Activated naive CD8-positive, alpha-beta T cell treated with anti-CD3 and anti-CD28 coated beads, Interleukin-2, amount 50 U/mL, for 24 hours (primary cell): ENCODE measurements around the gene MST1.

ENCODE experiments used
- ATAC-seq: fragments of 150-1000 bp; cut with Tn5 transposase; one replicate; pipeline ENCODE4 v1.10.0; 2021
- DNase-seq: peaks from one replicate; pipeline ENCODE4 v3.0.0; 2021
- H3K27ac Mint-ChIP-seq: one replicate; pipeline ENCODE4 v1.8.0; 2021; ENCODE audit warnings: mild to moderate bottlenecking, mixed read lengths
- H3K27me3 Mint-ChIP-seq: one replicate; pipeline ENCODE4 v1.8.0; 2021; ENCODE audit warnings: mixed read lengths
- H3K36me3 Mint-ChIP-seq: one replicate; pipeline ENCODE4 v1.8.0; 2021; ENCODE audit warnings: low read depth, mixed read lengths
- H3K4me1 Mint-ChIP-seq: one replicate; pipeline ENCODE4 v1.8.0; 2021; ENCODE audit warnings: mixed read lengths
- H3K4me3 Mint-ChIP-seq: one replicate; pipeline ENCODE4 v1.8.0; 2021; ENCODE audit warnings: mild to moderate bottlenecking, moderate library complexity, mixed read lengths
- H3K9me3 Mint-ChIP-seq: one replicate; pipeline ENCODE4 v1.8.0; 2021; ENCODE audit warnings: mixed read lengths

The MST1 gene

DNA sequence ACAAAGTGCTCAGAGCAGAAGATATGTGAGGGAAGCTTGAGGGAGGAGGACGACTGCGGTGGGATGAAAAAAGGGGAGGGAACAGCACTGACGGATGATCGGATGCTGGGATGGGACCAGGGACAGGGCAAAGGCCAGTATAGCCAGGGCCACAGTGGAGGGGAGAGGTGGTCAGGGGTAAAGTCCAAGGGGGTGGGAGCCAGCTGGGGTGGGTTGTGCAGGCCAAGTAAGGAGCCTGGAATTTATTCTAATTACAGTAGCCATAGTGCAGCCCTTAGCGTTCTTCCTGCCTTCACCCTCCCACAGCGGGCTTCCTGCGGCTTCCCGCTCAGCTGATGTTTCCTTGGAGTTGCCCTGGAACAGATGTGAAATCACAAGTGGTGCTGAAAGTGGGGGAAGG is 22.7 kb downstream of the MST1 start:
- no peaks in the 10 kb centered on the region for H3K36me3 Mint-ChIP-seq
- H3K4me3 Mint-ChIP-seq: no peak overlapping the region
- no peaks in the 10 kb centered on the region for H3K4me1 Mint-ChIP-seq
- ATAC-seq (no peak), DNase-seq (no peak)
- H3K27ac Mint-ChIP-seq: no peak overlapping the region
- no peaks in the 10 kb centered on the region for H3K27me3 Mint-ChIP-seq
- no peaks in the 10 kb centered on the region for H3K9me3 Mint-ChIP-seq

DNA sequence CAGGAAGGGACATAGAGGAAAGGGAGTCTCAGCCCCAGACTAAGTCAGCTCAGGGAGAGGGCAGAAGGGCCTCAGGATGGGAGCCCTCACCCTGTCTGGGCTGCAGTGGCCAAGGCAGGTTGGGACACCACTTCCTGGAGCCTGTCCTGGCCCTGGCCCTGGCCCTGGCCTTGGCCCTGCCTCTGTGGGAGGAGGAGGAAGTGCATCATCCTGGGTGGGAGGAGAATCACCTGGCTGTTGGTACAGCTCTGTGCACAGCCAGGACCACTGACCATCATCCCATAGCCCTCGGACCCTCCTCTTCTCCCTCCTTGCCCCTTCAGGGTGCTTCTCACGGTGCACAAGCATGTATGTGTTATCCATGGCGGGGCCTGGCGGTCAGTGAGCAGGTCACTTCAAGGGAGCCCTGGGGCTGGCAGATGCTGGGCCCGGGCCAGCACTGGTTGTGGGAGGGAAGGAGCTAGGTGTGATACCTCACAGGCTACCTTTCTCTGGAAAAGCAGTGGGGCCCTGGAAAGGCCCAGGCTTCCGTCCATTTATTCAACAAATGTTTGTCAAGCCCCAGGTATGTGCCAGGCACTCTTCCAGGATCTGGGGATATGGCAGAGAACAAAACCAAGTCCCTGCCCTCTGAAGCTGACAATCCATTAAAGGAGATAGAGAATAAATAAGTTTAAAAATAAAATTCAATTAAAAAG is 23.3 kb downstream of the MST1 start:
- DNase-seq: no peak
- Mint-ChIP-seq H3K9me3 (no peaks in the 10 kb centered on the region), H3K36me3 (no peaks in the 10 kb centered on the region), H3K27ac (no peak overlapping the region), H3K27me3 (no peaks in the 10 kb centered on the region), H3K4me3 (no peak overlapping the region), H3K4me1 (no peaks in the 10 kb centered on the region)
- ATAC-seq: no peak

DNA sequence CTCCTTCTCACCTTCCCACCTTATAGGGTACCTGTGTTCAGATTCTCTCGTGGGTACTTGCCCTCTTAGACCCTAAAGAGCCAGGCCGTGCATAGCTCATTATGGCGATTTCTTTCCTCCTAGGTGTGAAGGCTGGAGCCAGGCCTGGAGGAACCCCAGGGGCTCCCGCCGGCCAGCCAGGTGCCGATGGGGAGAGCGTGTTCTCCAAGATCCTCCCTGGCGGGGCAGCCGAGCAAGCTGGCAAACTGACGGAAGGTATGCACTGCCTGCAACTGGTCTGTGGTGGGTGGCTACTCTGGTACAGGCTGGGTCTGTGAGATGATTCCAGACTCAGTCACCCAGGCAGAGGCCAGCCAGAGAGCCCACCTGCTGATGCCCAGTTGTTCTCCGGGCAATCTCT is 25.0 kb downstream of the MST1 start:
- DNase-seq: no peak
- Mint-ChIP-seq H3K9me3 (no peaks in the 10 kb centered on the region), H3K36me3 (no peaks in the 10 kb centered on the region), H3K4me1 (no peaks in the 10 kb centered on the region), H3K27me3 (no peaks in the 10 kb centered on the region), H3K27ac (no peak overlapping the region), H3K4me3 (no peak overlapping the region)
- no peak for ATAC-seq

- H3K36me3 Mint-ChIP-seq: no peaks in the 10 kb centered on the region
- ATAC-seq (no peak), DNase-seq (no peak)
- no peaks in the 10 kb centered on the region for H3K9me3 Mint-ChIP-seq
- H3K4me1 Mint-ChIP-seq: no peaks in the 10 kb centered on the region
- H3K27me3 Mint-ChIP-seq: no peaks in the 10 kb centered on the region
- H3K4me3 Mint-ChIP-seq: no peak overlapping the region
- H3K27ac Mint-ChIP-seq: no peak overlapping the region
These were observed 25.4 kb downstream of the MST1 start for GRCh38 chr3:49663831-49664230.

GRCh38 chr3:49662720-49663413 is 26.4 kb downstream of the MST1 start:
- Mint-ChIP-seq H3K4me3 (no peak overlapping the region), H3K36me3 (no peaks in the 10 kb centered on the region), H3K27ac (no peak overlapping the region), H3K27me3 (no peaks in the 10 kb centered on the region), H3K4me1 (no peaks in the 10 kb centered on the region), H3K9me3 (no peaks in the 10 kb centered on the region)
- DNase-seq: no peak
- no peak for ATAC-seq

DNA sequence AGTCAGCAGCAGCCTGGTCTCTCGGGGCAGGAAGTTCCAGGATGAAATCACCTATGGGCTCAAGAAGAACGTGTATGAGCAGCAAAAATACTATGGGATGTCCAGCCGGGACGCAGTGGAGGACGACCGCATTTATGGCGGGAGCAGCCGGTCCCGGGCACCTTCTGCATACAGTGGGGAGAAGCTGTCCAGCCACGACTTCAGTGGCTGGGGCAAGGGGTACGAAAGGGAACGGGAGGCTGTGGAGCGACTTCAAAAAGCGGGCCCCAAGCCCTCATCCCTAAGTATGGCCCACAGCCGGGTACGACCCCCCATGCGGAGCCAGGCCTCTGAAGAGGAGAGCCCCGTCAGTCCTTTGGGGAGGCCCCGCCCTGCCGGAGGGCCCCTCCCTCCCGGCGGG is 27.3 kb downstream of the MST1 start:
- Mint-ChIP-seq H3K9me3 (no peaks in the 10 kb centered on the region), H3K27me3 (no peaks in the 10 kb centered on the region), H3K36me3 (no peaks in the 10 kb centered on the region), H3K4me1 (no peaks in the 10 kb centered on the region), H3K4me3 (no peak overlapping the region), H3K27ac (no peak overlapping the region)
- ATAC-seq (no peak), DNase-seq (no peak)

DNA sequence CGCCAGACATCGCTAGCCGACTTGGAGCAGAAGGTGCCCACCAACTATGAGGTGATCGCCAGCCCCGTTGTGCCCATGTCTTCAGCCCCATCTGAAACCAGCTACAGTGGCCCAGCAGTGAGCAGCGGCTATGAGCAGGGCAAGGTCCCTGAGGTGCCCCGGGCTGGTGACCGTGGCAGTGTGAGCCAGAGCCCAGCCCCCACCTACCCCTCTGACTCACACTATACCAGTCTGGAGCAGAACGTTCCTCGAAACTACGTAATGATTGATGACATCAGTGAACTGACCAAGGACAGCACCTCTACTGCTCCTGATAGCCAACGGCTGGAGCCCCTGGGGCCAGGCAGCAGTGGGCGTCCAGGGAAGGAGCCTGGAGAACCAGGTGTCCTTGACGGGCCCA is 28.0 kb downstream of the MST1 start:
- no peak for ATAC-seq
- no peak for DNase-seq
- peaks cover 3% of the 10 kb centered on the region for H3K27me3 Mint-ChIP-seq
- no peak overlapping the region for H3K4me3 Mint-ChIP-seq
- H3K9me3 Mint-ChIP-seq: no peaks in the 10 kb centered on the region
- H3K4me1 Mint-ChIP-seq: no peaks in the 10 kb centered on the region
- H3K36me3 Mint-ChIP-seq: no peaks in the 10 kb centered on the region
- no peak overlapping the region for H3K27ac Mint-ChIP-seq

GRCh38 chr3:49659756-49660155 is 29.5 kb downstream of the MST1 start:
- no peak for DNase-seq
- no peaks in the 10 kb centered on the region for H3K36me3 Mint-ChIP-seq
- H3K27ac Mint-ChIP-seq: no peak overlapping the region
- H3K4me3 Mint-ChIP-seq: no peak overlapping the region
- H3K27me3 Mint-ChIP-seq: peaks cover 3% of the 10 kb centered on the region
- no peaks in the 10 kb centered on the region for H3K4me1 Mint-ChIP-seq
- ATAC-seq: no peak
- no peaks in the 10 kb centered on the region for H3K9me3 Mint-ChIP-seq

DNA sequence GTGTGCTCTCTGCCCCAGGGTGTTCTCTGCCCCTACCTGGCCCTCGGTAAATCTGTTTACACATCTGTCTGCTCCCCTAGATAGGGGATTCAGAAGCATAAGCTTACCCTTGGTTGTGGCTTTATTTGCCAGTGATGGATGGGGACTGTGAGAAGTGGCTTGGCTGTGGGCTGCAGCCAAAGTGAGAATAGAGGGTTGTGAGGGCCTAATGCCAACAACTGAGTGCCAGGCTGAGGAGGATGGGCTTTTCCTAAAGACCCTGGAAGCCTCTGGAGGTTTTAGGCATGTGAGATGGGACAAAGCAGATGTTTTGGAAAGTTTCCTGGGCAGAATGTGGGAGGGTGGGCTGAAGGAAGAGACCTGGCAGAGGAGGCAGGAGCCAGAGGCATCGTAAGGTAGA is 30.6 kb downstream of the MST1 start:
- peaks cover 3% of the 10 kb centered on the region for H3K27me3 Mint-ChIP-seq
- ATAC-seq: no peak
- no peak overlapping the region for H3K4me3 Mint-ChIP-seq
- H3K4me1 Mint-ChIP-seq: no peaks in the 10 kb centered on the region
- no peak for DNase-seq
- no peaks in the 10 kb centered on the region for H3K36me3 Mint-ChIP-seq
- no peaks in the 10 kb centered on the region for H3K9me3 Mint-ChIP-seq
- H3K27ac Mint-ChIP-seq: no peak overlapping the region

DNA sequence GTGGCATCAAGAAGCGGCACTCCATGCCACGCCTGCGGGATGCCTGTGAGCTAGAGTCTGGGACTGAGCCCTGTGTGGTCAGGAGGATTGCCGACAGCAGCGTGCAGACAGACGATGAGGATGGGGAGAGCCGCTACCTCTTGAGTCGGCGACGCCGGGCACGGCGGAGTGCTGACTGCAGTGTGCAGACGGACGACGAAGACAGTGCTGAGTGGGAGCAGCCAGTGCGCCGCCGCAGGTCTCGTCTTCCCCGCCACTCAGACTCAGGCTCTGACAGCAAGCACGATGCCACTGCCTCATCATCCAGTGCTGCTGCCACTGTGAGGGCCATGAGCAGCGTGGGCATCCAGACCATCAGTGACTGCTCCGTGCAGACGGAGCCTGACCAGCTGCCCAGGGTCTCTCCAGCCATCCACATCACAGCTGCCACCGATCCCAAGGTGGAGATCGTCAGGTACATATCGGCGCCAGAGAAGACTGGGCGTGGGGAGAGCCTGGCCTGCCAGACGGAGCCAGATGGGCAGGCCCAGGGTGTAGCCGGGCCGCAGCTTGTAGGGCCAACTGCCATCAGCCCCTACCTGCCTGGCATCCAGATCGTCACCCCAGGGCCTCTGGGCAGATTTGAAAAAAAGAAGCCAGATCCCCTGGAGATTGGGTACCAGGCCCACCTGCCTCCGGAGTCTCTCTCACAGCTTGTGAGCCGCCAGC is 31.9 kb downstream of the MST1 start:
- no peaks in the 10 kb centered on the region for H3K36me3 Mint-ChIP-seq
- no peak overlapping the region for H3K27ac Mint-ChIP-seq
- DNase-seq (no peak), ATAC-seq (no peak)
- H3K27me3 Mint-ChIP-seq: peaks cover 3% of the 10 kb centered on the region
- H3K4me3 Mint-ChIP-seq: no peak overlapping the region
- H3K4me1 Mint-ChIP-seq: no peaks in the 10 kb centered on the region
- H3K9me3 Mint-ChIP-seq: no peaks in the 10 kb centered on the region

- peaks cover 3% of the 10 kb centered on the region for H3K27me3 Mint-ChIP-seq
- no peaks in the 10 kb centered on the region for H3K4me1 Mint-ChIP-seq
- no peak for ATAC-seq
- H3K36me3 Mint-ChIP-seq: no peaks in the 10 kb centered on the region
- H3K27ac Mint-ChIP-seq: no peak overlapping the region
- H3K9me3 Mint-ChIP-seq: no peaks in the 10 kb centered on the region
- no peak for DNase-seq
- H3K4me3 Mint-ChIP-seq: no peak overlapping the region
These were observed 32.6 kb downstream of the MST1 start for GRCh38 chr3:49656541-49657112.

DNA sequence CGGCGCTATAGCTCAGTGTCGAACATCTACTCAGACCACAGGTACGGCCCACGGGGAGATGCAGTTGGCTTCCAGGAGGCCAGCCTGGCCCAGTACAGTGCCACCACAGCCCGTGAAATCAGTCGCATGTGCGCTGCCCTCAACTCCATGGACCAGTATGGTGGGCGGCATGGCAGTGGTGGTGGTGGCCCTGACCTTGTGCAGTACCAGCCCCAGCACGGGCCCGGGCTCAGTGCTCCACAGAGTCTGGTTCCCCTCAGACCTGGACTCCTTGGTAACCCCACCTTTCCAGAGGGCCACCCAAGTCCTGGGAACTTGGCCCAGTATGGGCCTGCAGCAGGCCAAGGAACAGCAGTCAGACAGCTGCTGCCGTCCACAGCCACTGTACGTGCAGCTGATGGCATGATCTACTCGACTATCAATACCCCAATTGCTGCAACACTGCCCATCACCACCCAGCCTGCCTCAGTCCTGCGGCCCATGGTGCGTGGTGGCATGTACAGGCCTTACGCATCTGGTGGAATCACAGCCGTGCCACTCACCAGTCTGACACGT is 33.5 kb downstream of the MST1 start:
- H3K36me3 Mint-ChIP-seq: no peaks in the 10 kb centered on the region
- H3K27me3 Mint-ChIP-seq: peaks cover 3% of the 10 kb centered on the region
- no peaks in the 10 kb centered on the region for H3K4me1 Mint-ChIP-seq
- H3K9me3 Mint-ChIP-seq: no peaks in the 10 kb centered on the region
- DNase-seq: no peak
- H3K27ac Mint-ChIP-seq: no peak overlapping the region
- no peak overlapping the region for H3K4me3 Mint-ChIP-seq
- no peak for ATAC-seq

- ATAC-seq (no peak), DNase-seq (no peak)
- Mint-ChIP-seq H3K36me3 (no peaks in the 10 kb centered on the region), H3K4me3 (no peak overlapping the region), H3K4me1 (peaks cover 3% of the 10 kb centered on the region), H3K9me3 (no peaks in the 10 kb centered on the region), H3K27ac (no peak overlapping the region), H3K27me3 (peaks cover 3% of the 10 kb centered on the region)
These were observed 34.2 kb downstream of the MST1 start for GRCh38 chr3:49654955-49655556.

- H3K4me1 Mint-ChIP-seq: peaks cover 3% of the 10 kb centered on the region
- no peak for ATAC-seq
- H3K9me3 Mint-ChIP-seq: no peaks in the 10 kb centered on the region
These were observed 35.0 kb downstream of the MST1 start for GRCh38 chr3:49654176-49654825.

More at GRCh38 chr3:49654176-49654825, 35.0 kb downstream of the MST1 start:
- no peak for DNase-seq
- no peak overlapping the region for H3K4me3 Mint-ChIP-seq
- H3K27ac Mint-ChIP-seq: no peak overlapping the region
- H3K27me3 Mint-ChIP-seq: peaks cover 3% of the 10 kb centered on the region
- no peaks in the 10 kb centered on the region for H3K36me3 Mint-ChIP-seq
